ENCODE results near the gene CCDC28A.

Gene CCDC28A

GRCh38 chr6:138795809-138796603 lies 22.4 kb downstream of the CCDC28A start, which contains the start of gene ECT2L:
Gene ECT2L, plus strand, starts transcription at chr6:138796087. Its CDS starts 17,188 bp downstream, at chr6:138813275.
- no peak for DNase-seq (ENCODE audit: low spot score)

- no peak for DNase-seq (ENCODE audit: low spot score)
Observed at GRCh38 chr6:138796771-138797170, 23.2 kb downstream of the CCDC28A start.

- DNase-seq (ENCODE audit: low spot score) = no peak
Observed at GRCh38 chr6:138797806-138798446, 24.4 kb downstream of the CCDC28A start.

GRCh38 chr6:138800377-138801150 lies 27.0 kb downstream of the CCDC28A start:
- peak; percentile 34 for DNase-seq (ENCODE audit: low spot score)

GRCh38 chr6:138803331-138803730 lies 29.8 kb downstream of the CCDC28A start:
- no peak for DNase-seq (ENCODE audit: low spot score)

GRCh38 chr6:138803861-138804260 lies 30.3 kb downstream of the CCDC28A start:
- no peak for DNase-seq (ENCODE audit: low spot score)

- no peak for DNase-seq (ENCODE audit: low spot score)
Observed at GRCh38 chr6:138805016-138805765, 31.6 kb downstream of the CCDC28A start.

- no peak for DNase-seq (ENCODE audit: low spot score)
Observed at GRCh38 chr6:138806889-138807288, 33.3 kb downstream of the CCDC28A start.

- no peak for DNase-seq (ENCODE audit: low spot score)
Observed at GRCh38 chr6:138809677-138810076, 36.1 kb downstream of the CCDC28A start.

GRCh38 chr6:138811866-138812265 lies 38.3 kb downstream of the CCDC28A start:
- DNase-seq (ENCODE audit: low spot score) = no peak

- no peak for DNase-seq (ENCODE audit: low spot score)
Observed at GRCh38 chr6:138814179-138814834, 40.7 kb downstream of the CCDC28A start.

GRCh38 chr6:138815221-138815620 lies 41.7 kb downstream of the CCDC28A start:
- no peak for DNase-seq (ENCODE audit: low spot score)

- peak; percentile 40 for DNase-seq (ENCODE audit: low spot score)
Observed at GRCh38 chr6:138815797-138816528, 42.4 kb downstream of the CCDC28A start.

- DNase-seq (ENCODE audit: low spot score) = no peak
Observed at GRCh38 chr6:138817799-138818198, 44.2 kb downstream of the CCDC28A start.

- no peak for DNase-seq (ENCODE audit: low spot score)
Observed at GRCh38 chr6:138818496-138819194, 45.1 kb downstream of the CCDC28A start.

- DNase-seq (ENCODE audit: low spot score) = no peak
Observed at GRCh38 chr6:138821519-138821918, 48.0 kb downstream of the CCDC28A start.

GRCh38 chr6:138824482-138825144 lies 51.0 kb downstream of the CCDC28A start:
- no peak for DNase-seq (ENCODE audit: low spot score)

GRCh38 chr6:138830248-138830647 lies 56.7 kb downstream of the CCDC28A start:
- DNase-seq (ENCODE audit: low spot score) = no peak

GRCh38 chr6:138832182-138832581 lies 58.6 kb downstream of the CCDC28A start:
- no peak for DNase-seq (ENCODE audit: low spot score)
